Measurements from ENCODE around the gene ANAPC7.
"Not testable (repeated sequence)": the region's sequence is repeated elsewhere in the genome, so short reads cannot be mapped to it uniquely, and the experiment has no call there.

ANAPC7 gene

GRCh38 chr12:110421159-110421661, 17.7 kb upstream of the ANAPC7 start:
- Histone ChIP-seq H3K79me2 (ENCODE audit: insufficient read depth, low read length) (no peaks in the 10 kb centered on the region), H4K20me1 (ENCODE audit: insufficient read depth, low read length, poor library complexity, severe bottlenecking) (no peaks in the 10 kb centered on the region), H3K9ac (ENCODE audit: low read depth, low read length, poor library complexity, severe bottlenecking) (no peak overlapping the region), H3K4me1 (ENCODE audit: insufficient read depth, low read length, poor library complexity, severe bottlenecking) (no peaks in the 10 kb centered on the region), H3K36me3 (ENCODE audit: insufficient read depth, low read length) (no peaks in the 10 kb centered on the region), H3K4me3 (ENCODE audit: low read length, poor library complexity, severe bottlenecking) (no peak overlapping the region), H3K4me2 (ENCODE audit: low read depth, low read length, poor library complexity, severe bottlenecking) (no peak overlapping the region), H3K27me3 (ENCODE audit: insufficient read depth, low read length, poor library complexity, severe bottlenecking) (no peaks in the 10 kb centered on the region), H2AFZ (ENCODE audit: low read length) (no peak overlapping the region), H3F3A (ENCODE audit: low read depth) (no peaks in the 10 kb centered on the region), H3K9me2 (replicated peaks; ENCODE audit: low read depth, low read length) (no peaks in the 10 kb centered on the region), H3K9me3 (ENCODE audit: insufficient read depth, low read depth, low read length) (no peaks in the 10 kb centered on the region)
- TF ChIP-seq CTCF (conservative IDR thresholded peaks at IDR 0.05; ENCODE audit: low read length) (no peak), EZH2phosphoT487 (IDR thresholded peaks at IDR 0.05; ENCODE audit: borderline replicate concordance) (no peak)

- H3K9me3 ChIP-seq (ENCODE audit: insufficient read depth, low read depth, low read length); H3K4me3 ChIP-seq (ENCODE audit: low read length, poor library complexity, severe bottlenecking); H3K9me2 ChIP-seq (replicated peaks; ENCODE audit: low read depth, low read length); H3K79me2 ChIP-seq (ENCODE audit: insufficient read depth, low read length); H3K36me3 ChIP-seq (ENCODE audit: insufficient read depth, low read length); H3K4me2 ChIP-seq (ENCODE audit: low read depth, low read length, poor library complexity, severe bottlenecking); H3K9ac ChIP-seq (ENCODE audit: low read depth, low read length, poor library complexity, severe bottlenecking); H4K20me1 ChIP-seq (ENCODE audit: insufficient read depth, low read length, poor library complexity, severe bottlenecking); H3K4me1 ChIP-seq (ENCODE audit: insufficient read depth, low read length, poor library complexity, severe bottlenecking); H3K27me3 ChIP-seq (ENCODE audit: insufficient read depth, low read length, poor library complexity, severe bottlenecking); H3F3A ChIP-seq (ENCODE audit: low read depth); H2AFZ ChIP-seq (ENCODE audit: low read length): not testable (repeated sequence)
These were observed 17.1 kb upstream of the ANAPC7 start for GRCh38 chr12:110420644-110421043.

GRCh38 chr12:110417113-110417512, 13.6 kb upstream of the ANAPC7 start:
- H2AFZ ChIP-seq (ENCODE audit: low read length); H4K20me1 ChIP-seq (ENCODE audit: insufficient read depth, low read length, poor library complexity, severe bottlenecking); H3K4me3 ChIP-seq (ENCODE audit: low read length, poor library complexity, severe bottlenecking); H3K27me3 ChIP-seq (ENCODE audit: insufficient read depth, low read length, poor library complexity, severe bottlenecking); H3F3A ChIP-seq (ENCODE audit: low read depth); H3K4me2 ChIP-seq (ENCODE audit: low read depth, low read length, poor library complexity, severe bottlenecking); H3K79me2 ChIP-seq (ENCODE audit: insufficient read depth, low read length); H3K9ac ChIP-seq (ENCODE audit: low read depth, low read length, poor library complexity, severe bottlenecking); H3K9me2 ChIP-seq (replicated peaks; ENCODE audit: low read depth, low read length); H3K4me1 ChIP-seq (ENCODE audit: insufficient read depth, low read length, poor library complexity, severe bottlenecking); H3K9me3 ChIP-seq (ENCODE audit: insufficient read depth, low read depth, low read length); H3K36me3 ChIP-seq (ENCODE audit: insufficient read depth, low read length): not testable (repeated sequence)

- not testable (repeated sequence) for H3K4me3 ChIP-seq (ENCODE audit: low read length, poor library complexity, severe bottlenecking); H3K4me1 ChIP-seq (ENCODE audit: insufficient read depth, low read length, poor library complexity, severe bottlenecking); H3K9ac ChIP-seq (ENCODE audit: low read depth, low read length, poor library complexity, severe bottlenecking); H3K9me3 ChIP-seq (ENCODE audit: insufficient read depth, low read depth, low read length); H2AFZ ChIP-seq (ENCODE audit: low read length); H3K27me3 ChIP-seq (ENCODE audit: insufficient read depth, low read length, poor library complexity, severe bottlenecking); H4K20me1 ChIP-seq (ENCODE audit: insufficient read depth, low read length, poor library complexity, severe bottlenecking); H3K79me2 ChIP-seq (ENCODE audit: insufficient read depth, low read length); H3F3A ChIP-seq (ENCODE audit: low read depth); H3K4me2 ChIP-seq (ENCODE audit: low read depth, low read length, poor library complexity, severe bottlenecking); H3K9me2 ChIP-seq (replicated peaks; ENCODE audit: low read depth, low read length); H3K36me3 ChIP-seq (ENCODE audit: insufficient read depth, low read length)
These were observed 6.6 kb upstream of the ANAPC7 start for GRCh38 chr12:110410086-110410485.

- not testable (repeated sequence) for H3K9me3 ChIP-seq (ENCODE audit: insufficient read depth, low read depth, low read length); H3F3A ChIP-seq (ENCODE audit: low read depth); H3K9ac ChIP-seq (ENCODE audit: low read depth, low read length, poor library complexity, severe bottlenecking); H3K27me3 ChIP-seq (ENCODE audit: insufficient read depth, low read length, poor library complexity, severe bottlenecking); H2AFZ ChIP-seq (ENCODE audit: low read length); H3K4me3 ChIP-seq (ENCODE audit: low read length, poor library complexity, severe bottlenecking); H3K36me3 ChIP-seq (ENCODE audit: insufficient read depth, low read length); H3K9me2 ChIP-seq (replicated peaks; ENCODE audit: low read depth, low read length); H4K20me1 ChIP-seq (ENCODE audit: insufficient read depth, low read length, poor library complexity, severe bottlenecking); H3K4me2 ChIP-seq (ENCODE audit: low read depth, low read length, poor library complexity, severe bottlenecking)
- peaks cover 11% of the 10 kb centered on the region for H3K4me1 ChIP-seq (ENCODE audit: insufficient read depth, low read length, poor library complexity, severe bottlenecking)
- H3K79me2 ChIP-seq (ENCODE audit: insufficient read depth, low read length) = peaks cover 33% of the 10 kb centered on the region
These were observed 1.7 kb upstream of the ANAPC7 start for GRCh38 chr12:110405126-110405662.

Measured in Loucy (cell line).